ENCODE data around the gene IL17REL.
"Not testable (repeated sequence)": the region's sequence is repeated elsewhere in the genome, so short reads cannot be mapped to it uniquely, and the experiment has no call there.

Gene IL17REL

GRCh38 chr22:49997932-49998717, 14.4 kb downstream of the IL17REL start:
- no peak for TF ChIP-seq ZNF274 (IDR thresholded peaks at IDR 0.05; ENCODE audit: low read depth, low read length)
- H3K4me3 ChIP-seq (ENCODE audit: low read length): no peak overlapping the region

DNA sequence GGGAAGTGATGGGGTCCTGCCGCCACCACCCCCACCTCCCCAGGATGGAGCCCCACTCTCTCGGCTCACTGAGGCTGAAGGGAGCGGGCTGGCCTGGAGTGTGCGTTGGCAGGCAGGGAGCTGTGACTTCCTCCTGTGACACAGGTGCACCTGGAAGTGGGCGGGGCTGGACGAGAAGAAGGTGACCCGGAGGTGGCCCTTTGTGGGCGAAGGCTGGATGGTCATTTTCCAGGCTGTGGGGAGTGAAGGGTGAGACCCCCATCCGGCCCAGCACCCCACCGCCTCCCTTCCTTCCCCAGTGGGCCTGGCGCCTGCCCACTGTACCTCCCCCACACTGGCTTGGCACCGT, 15.3 kb downstream of the IL17REL start:
- no peak overlapping the region for H3K4me3 ChIP-seq (ENCODE audit: low read length)
- no peak for TF ChIP-seq ZNF274 (IDR thresholded peaks at IDR 0.05; ENCODE audit: low read depth, low read length)

- TF ChIP-seq ZNF274 (IDR thresholded peaks at IDR 0.05; ENCODE audit: low read depth, low read length): no peak
- H3K4me3 ChIP-seq (ENCODE audit: low read length): no peak overlapping the region
Measured at GRCh38 chr22:49996518-49997250, 15.9 kb downstream of the IL17REL start.

DNA sequence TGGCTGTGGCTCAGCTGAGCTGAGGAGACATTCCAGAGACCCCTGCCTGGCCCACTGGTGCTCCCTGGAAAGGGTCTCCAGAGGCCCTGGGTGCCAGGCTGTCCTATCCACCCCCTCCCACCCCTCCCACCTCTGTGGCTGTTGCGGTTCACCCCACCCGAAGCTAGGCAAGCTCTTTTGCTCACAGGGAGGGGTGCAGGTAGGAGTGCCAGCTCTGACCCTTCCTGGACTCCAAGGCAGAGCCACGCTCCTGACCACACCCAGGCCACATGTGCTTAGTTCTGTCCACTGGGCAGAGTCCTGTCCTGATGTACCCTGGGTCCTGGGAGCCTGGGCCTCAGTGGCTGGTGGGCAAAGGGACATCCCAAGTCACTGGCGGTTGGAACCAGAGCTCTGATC, 16.4 kb downstream of the IL17REL start:
- no peak for TF ChIP-seq ZNF274 (IDR thresholded peaks at IDR 0.05; ENCODE audit: low read depth, low read length)
- no peak overlapping the region for H3K4me3 ChIP-seq (ENCODE audit: low read length)

DNA sequence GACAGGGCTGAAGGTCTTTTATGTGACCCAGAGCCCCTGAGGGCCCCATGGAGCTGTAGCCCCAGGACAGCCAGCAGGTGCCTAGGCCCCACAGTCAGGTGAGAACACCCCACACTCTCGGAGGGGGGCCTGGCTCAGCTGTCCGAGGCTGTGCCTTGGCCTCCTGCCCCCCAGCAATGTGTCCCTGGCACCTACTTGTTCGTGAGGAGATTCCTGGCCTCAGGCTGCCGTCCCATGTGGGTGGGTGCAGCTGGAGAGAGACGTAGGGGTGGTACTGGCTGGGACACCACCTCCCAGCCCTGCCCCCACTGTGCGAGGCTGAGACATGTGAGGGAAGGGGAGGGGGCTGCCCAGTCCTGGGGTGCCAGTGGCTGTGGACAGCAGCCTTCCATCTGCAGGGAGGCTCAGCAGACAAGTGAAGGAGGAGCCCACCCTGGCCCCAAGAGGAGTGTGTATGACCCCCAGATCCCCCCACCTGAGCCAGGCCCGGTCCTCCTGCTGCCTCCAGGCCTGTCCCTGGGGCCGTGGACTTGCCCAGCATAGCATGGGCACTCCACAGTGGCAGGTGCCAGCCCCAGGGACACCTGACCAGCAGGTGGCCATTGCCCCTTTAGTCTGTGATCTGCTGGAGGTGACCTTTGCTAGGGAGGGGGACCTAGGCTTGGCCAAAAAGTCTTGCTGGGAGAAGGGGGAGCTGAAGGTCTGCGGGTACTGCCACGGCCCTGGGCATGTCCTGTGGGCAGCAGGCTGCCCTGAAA, 17.0 kb downstream of the IL17REL start:
- no peak overlapping the region for H3K4me3 ChIP-seq (ENCODE audit: low read length)
- TF ChIP-seq ZNF274 (IDR thresholded peaks at IDR 0.05; ENCODE audit: low read depth, low read length): no peak

GRCh38 chr22:49995041-49995360, 17.6 kb downstream of the IL17REL start:
- TF ChIP-seq ZNF274 (IDR thresholded peaks at IDR 0.05; ENCODE audit: low read depth, low read length): no peak

GRCh38 chr22:49994361-49995040, 18.1 kb downstream of the IL17REL start:
- no peak for TF ChIP-seq ZNF274 (IDR thresholded peaks at IDR 0.05; ENCODE audit: low read depth, low read length)

More at GRCh38 chr22:49995041-49995360, 17.6 kb downstream of the IL17REL start:
- H3K4me3 ChIP-seq (ENCODE audit: low read length): no peak overlapping the region

GRCh38 chr22:49993649-49994360, 18.8 kb downstream of the IL17REL start:
- TF ChIP-seq ZNF274 (IDR thresholded peaks at IDR 0.05; ENCODE audit: low read depth, low read length): no peak
- H3K4me3 ChIP-seq (ENCODE audit: low read length): no peak overlapping the region

More at GRCh38 chr22:49994361-49995040, 18.1 kb downstream of the IL17REL start:
- H3K4me3 ChIP-seq (ENCODE audit: low read length): no peak overlapping the region

- H3K4me3 ChIP-seq (ENCODE audit: low read length): no peak overlapping the region
- TF ChIP-seq ZNF274 (IDR thresholded peaks at IDR 0.05; ENCODE audit: low read depth, low read length): no peak
Measured at GRCh38 chr22:49992921-49993648, 19.5 kb downstream of the IL17REL start.

DNA sequence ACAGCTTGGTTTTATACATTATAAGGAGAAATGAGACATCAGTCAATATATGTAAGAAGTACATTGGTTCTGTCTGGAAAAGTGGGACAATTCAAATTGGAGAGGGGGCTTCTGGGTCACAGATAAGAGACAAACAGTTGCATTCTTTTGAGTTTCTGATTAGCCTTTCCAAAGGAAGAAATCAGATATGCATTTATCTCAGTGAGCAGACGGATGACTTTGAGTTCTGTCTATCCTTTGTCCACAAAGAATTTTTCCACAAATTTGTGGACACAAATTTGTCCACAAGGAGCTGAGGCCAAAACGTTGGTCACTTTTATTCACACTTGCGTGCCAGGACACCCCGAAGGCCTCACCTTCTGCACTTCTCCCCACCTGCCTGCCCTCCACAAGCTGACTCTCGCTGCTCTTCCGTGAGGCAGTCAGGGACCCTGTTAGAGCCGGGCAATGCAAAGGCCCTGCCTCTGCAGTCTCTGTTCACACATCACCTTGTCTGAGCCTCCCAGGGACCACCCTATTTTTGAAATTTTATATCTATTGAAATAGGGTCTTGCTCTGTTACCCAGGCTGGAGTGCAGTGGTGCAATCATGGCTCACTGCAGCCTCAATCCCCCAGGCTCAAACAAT, 20.5 kb downstream of the IL17REL start:
- no peak for TF ChIP-seq ZNF274 (IDR thresholded peaks at IDR 0.05; ENCODE audit: low read depth, low read length)
- H3K4me3 ChIP-seq (ENCODE audit: low read length): no peak overlapping the region

GRCh38 chr22:49991167-49991566, 21.4 kb downstream of the IL17REL start:
- TF ChIP-seq ZNF274 (IDR thresholded peaks at IDR 0.05; ENCODE audit: low read depth, low read length): no peak
- H3K4me3 ChIP-seq (ENCODE audit: low read length): no peak overlapping the region

DNA sequence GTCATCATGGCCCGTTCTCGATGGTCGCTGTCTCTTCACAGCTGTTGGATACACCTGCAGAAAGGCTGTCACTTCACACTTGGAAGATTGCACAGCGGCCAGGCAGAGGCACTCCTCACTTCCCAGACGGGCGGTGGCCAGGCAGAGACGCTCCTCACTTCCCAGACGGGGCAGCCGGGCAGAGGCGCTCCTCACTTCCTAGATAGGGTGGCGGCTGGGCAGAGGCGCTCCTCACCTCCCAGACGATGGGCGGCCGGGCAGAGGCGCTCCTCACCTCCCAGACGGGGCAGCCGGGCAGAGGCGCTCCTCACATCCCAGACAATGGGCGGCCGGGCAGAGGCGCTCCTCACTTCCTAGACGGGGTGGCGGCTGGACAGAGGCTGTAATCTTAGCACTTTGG, 22.7 kb downstream of the IL17REL start:
- H3K4me3 ChIP-seq (ENCODE audit: low read length): not testable (repeated sequence)

GRCh38 chr22:49986325-49986724, 26.2 kb downstream of the IL17REL start:
- no peak overlapping the region for H3K4me3 ChIP-seq (ENCODE audit: low read length)
- no peak for TF ChIP-seq ZNF274 (IDR thresholded peaks at IDR 0.05; ENCODE audit: low read depth, low read length)

Data from GM08714 (cell line).